GM19397 (cell line): ENCODE data around the gene ANKHD1.

Experiments used
- ATAC-seq: cut with Tn5 transposase; IDR thresholded peaks from one replicate; pipeline ENCODE4 v1.9.1; 2021; ENCODE audit warnings: mild to moderate bottlenecking, moderate library complexity; ENCODE audit not compliant: unreplicated experiment

ANKHD1 gene

GRCh38 chr5:140557965-140558364 is 156.3 kb downstream of the ANKHD1 start:
- no peak for ATAC-seq

DNA sequence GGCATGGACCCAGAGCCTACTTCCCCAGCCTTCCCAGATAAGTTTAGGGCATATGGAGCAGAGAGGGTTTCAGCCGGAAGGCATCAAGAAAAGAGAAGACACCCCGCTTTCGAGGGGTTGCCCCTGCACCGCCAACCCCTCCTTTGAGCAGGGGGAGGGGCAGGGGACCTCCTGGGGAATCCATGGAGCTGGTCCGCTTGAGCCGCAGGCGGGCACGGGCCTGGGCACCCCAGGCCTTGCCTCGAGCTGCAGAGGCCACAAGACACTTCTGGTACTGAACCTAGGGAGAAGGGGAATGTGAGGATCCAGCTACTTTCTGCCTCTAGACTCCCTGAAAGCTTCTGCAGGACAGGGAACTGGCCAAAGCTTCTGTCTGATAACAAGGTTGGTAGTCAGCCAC is 156.9 kb downstream of the ANKHD1 start:
- ATAC-seq = no peak

GRCh38 chr5:140560227-140560626 is 158.6 kb downstream of the ANKHD1 start:
- ATAC-seq = no peak

DNA sequence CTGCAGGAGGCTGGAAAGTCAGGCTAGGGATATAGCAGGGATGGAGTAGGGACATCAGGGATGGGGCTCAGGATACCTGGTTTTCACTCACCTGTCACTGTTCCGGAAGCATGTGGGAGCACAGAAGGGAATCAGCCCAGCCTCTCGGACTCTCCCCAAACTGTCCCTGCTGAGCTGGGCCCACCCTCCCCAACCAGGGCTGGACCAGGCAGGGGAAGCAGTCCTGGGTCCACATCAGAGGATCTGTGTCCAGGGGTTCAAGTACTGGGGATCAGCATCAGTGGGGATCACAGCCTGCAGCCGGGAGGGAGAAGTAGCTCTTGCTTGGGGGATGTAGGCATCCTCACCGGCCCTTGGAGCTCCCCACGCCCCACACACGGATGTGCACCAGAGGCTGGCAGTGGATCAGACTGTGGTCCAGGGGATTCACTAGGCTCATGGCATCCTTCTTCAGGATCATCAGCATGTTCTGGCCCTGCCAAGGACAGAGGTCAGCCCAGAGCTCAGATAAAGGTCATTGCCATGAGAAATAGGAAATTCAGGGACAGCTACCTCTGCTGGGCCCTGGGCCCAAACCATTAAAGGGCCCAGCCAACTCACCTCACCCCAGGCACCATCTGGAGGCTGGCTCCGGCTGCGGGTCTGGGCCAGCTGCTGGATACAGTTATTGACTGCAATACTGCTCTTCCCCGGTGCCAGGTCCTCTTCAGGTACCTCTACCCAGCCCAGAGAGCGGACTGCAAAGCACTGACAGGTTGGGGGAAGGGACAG is 160.3 kb downstream of the ANKHD1 start:
- no peak for ATAC-seq

GRCh38 chr5:140563596-140563995 is 162.0 kb downstream of the ANKHD1 start:
- ATAC-seq = no peak

- peak; percentile 83 for ATAC-seq
Observed at GRCh38 chr5:140564196-140565023, 162.8 kb downstream of the ANKHD1 start, which contains the start of the genes APBB3 and SLC35A4. APBB3 (minus strand) TSS chr5:140564598; CDS start chr5:140564245, 353 bp downstream. SLC35A4 (plus strand) TSS chr5:140564828; CDS start chr5:140567170, 2,342 bp downstream.

DNA sequence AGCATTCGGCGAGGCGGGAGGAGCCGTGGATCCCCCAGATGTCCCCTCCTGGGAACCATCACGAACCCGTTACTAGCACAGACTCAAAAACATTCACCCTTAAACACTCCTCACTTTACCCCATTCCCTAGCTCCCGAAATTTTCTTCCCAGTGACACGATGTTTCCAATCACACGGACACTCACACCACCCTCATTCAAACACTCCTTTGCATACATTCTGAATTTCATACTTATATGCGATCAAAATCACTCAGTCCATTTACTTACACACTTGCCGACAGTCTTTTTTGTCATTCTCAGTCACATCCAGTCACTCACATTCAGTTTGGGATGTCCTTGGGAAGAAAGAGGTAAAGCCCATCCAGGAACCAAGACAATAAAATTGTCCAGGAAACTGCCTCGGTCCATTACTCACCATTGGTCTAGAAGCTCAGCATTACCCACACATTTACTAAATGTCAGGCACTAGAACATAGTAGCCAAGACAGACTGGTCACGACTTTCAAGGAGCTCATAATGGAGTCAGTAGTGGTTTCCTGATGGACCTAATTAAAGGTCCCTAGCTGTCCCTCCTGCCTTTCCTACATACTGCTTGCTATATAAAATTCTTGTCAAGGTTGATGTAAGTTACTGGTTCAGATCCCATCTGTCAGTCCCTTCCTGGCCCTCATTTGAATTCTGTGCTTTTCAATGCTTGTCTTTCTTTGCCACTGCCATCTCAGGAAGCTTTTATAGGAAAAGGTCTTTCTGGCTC is 163.6 kb downstream of the ANKHD1 start:
- ATAC-seq = peak; percentile 5

- ATAC-seq = no peak
Observed at GRCh38 chr5:140565780-140566095, 164.1 kb downstream of the ANKHD1 start.

DNA sequence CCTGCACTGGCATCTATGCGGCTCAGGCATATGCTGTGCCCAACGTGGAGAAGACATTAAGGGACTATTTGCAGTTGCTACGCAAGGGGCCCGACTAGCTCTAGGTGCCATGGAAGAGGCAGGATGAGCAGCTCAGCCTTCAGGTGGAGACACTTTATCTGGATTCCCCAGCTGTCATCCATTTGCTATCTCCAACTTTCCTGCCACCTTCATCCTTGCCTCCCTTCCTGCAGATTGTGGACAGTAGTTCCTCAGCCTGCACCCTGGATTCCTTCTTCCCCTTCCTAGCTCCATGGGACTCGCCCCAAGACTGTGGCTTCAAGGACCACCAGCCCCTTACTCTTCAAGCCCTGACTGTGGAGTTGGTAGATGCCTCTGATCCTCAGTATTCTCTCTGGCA is 165.0 kb downstream of the ANKHD1 start:
- no peak for ATAC-seq

GRCh38 chr5:140567136-140567818 is 165.6 kb downstream of the ANKHD1 start:
- no peak for ATAC-seq

DNA sequence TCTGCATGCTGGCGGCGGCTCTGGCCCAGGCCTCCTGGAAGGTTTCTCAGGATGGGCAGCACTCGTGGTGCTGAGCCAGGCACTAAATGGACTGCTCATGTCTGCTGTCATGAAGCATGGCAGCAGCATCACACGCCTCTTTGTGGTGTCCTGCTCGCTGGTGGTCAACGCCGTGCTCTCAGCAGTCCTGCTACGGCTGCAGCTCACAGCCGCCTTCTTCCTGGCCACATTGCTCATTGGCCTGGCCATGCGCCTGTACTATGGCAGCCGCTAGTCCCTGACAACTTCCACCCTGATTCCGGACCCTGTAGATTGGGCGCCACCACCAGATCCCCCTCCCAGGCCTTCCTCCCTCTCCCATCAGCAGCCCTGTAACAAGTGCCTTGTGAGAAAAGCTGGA is 166.2 kb downstream of the ANKHD1 start:
- ATAC-seq = no peak

GRCh38 chr5:140568443-140569063 is 166.9 kb downstream of the ANKHD1 start:
- no peak for ATAC-seq

DNA sequence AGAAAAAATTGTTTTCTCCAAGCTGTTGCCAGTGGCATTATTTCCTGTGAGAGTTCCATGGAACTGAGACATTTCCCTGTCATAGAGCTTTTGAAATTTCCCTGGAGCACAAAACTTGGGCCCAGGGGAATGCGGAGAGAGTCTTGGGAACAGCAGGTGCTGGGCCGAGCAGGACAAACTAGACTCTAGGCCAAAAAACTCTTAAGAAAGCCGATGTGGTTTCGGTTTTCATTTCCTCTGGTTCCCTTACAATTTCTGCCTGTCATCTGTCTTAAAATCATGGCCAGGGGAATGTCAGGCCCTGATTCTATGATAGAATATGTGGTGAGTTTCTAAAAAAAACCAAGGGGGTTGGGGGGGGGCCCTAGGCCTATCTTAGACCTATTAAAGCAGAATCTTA is 167.6 kb downstream of the ANKHD1 start:
- peak; percentile 20 for ATAC-seq

DNA sequence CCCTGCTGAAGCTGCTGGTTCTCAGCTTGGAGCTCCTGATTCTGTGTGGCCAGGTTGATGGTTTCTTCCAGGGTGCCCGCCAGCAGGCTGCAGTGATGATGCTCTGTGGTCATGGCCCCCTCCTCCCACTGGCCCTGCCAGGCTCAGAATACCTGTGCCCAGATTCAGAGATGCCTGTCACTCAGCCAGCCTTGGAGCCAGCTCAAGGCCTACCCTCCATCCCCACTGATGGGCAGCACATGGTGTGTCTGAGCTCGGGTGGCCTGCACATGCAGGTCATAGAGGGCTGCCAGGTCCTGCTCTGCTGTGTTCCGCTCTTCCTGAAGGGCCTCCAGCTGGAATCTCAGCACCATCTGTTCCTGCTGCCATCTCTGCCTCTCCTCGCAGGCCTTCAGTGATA is 168.4 kb downstream of the ANKHD1 start:
- no peak for ATAC-seq

DNA sequence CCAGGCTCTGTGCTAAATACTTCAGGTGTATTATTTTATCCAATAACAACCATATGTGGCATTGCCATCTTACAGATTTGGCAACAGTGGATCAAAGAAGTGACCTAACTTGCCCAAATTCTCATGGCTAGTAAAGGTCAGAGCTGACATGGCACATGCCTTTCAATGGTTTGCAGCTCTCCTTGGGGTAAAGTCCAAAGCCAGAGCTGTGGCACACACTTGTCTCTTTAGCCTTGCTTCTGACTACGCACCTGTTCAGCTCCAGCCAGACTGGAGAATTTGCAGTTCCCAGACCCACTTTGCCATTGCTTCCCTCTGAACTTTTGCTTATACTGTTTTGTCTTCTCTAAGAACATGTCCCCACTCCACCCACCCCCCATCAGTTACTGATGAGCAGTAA is 168.9 kb downstream of the ANKHD1 start:
- no peak for ATAC-seq

GRCh38 chr5:140571105-140571504 is 169.5 kb downstream of the ANKHD1 start:
- no peak for ATAC-seq

GRCh38 chr5:140573683-140574082 is 172.1 kb downstream of the ANKHD1 start:
- ATAC-seq = no peak

DNA sequence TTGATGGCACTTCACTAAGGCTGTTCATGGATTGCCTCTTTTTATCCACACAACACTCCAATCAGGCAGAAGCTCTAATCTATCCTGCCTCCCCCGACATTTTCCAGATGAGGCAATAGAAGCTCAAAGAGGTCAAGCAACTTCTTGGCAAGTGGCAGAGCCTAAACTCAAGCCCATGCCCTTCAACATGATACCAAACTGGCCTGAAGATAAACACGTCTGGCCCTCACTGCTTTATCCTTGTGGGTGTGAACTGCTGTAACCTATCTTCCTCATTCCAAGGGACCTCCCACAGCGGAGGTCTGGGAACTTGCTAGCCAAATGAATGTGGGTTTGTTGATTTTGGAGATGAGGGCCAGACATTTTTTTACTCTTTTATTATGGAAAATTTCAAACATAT is 172.5 kb downstream of the ANKHD1 start:
- no peak for ATAC-seq

- ATAC-seq = no peak
Observed at GRCh38 chr5:140575309-140575708, 173.7 kb downstream of the ANKHD1 start.

DNA sequence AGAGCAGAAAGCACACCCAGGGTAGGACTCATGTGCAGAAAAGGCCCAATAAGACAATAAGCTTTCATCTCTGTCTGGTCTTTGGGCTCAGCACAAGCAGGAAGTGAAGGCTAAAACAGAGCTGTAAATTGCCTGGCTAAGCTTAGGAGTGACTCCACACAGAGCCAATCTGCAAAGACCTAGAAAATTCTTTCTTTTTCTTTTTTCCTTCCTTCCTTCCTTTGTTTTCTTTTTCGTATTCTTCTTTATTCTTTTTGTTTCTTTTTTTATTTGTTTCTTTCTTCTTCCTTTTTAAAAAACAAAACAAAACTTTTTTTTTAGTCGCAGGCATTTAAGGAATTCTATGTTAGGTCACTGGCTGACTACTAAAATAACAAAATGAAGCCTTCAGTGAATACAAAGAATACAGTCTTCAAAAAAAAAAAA is 175.2 kb downstream of the ANKHD1 start:
- no peak for ATAC-seq
